Right lung (tissue), 10 donors: ENCODE results near the gene APPL2. TPM values are rescaled to one million over a fixed set of nuclear protein-coding genes. Genes with fewer than 3 reads are reported as not detected.

Source experiments
- DNase-seq, 2 donors: peaks; one replicate each; pipeline ENCODE4 v3.0.0-alpha.2; 2013
- long read RNA-seq, 8 donors: transcript quantifications; one replicate each; lab custom pipeline, GENCODE V29; 2026
- polyA plus RNA-seq, 5 donors: library from polyadenylated mRNA; unstranded; fragments of 120-200 nt; gene quantifications; one replicate each; pipeline versions ENCODE4 v1.2.1 to v1.2.3, GENCODE V29; 2013; ENCODE audit warnings: inconsistent platforms in 1 of 5, low replicate concordance in 1 of 5; ENCODE audit not compliant: insufficient read length in 5 of 5, insufficient read depth in 1 of 5

APPL2 gene
- polyA plus RNA-seq, result 10 to 100 TPM; 55.6 to 90.7 (median 84.7) TPM
- long read RNA-seq, donor 1, transcript APPL2-201 (21 exons, 3,239 nt), result major isoform, 8 of 10 reads
- long read RNA-seq, donor 1, partial matches to known transcripts, result 0 of 10 reads
- long read RNA-seq, donor 1, other reads (novel, unspliced or antisense), result 0 of 10 reads
- long read RNA-seq, donor 2, partial matches to known transcripts, result 0 of 2 reads
- long read RNA-seq, donor 2, other reads (novel, unspliced or antisense), result 0 of 2 reads
- long read RNA-seq, donor 3, partial matches to known transcripts, result 0 of 4 reads
- long read RNA-seq, donor 3, other reads (novel, unspliced or antisense), result 0 of 4 reads
- long read RNA-seq, donor 4, partial matches to known transcripts, result 0 of 2 reads
- long read RNA-seq, donor 4, other reads (novel, unspliced or antisense), result 0 of 2 reads
- long read RNA-seq, donor 5, partial matches to known transcripts, result 5 of 11 reads
- long read RNA-seq, donor 5, other reads (novel, unspliced or antisense), result 0 of 11 reads
- long read RNA-seq, donor 6, transcript APPL2-201 (21 exons, 3,239 nt), result major isoform, 6 of 6 reads
- long read RNA-seq, donor 6, partial matches to known transcripts, result 0 of 6 reads
- long read RNA-seq, donor 6, other reads (novel, unspliced or antisense), result 0 of 6 reads
- long read RNA-seq, donor 7, partial matches to known transcripts, result 0 of 5 reads
- long read RNA-seq, donor 7, other reads (novel, unspliced or antisense), result 0 of 5 reads
- long read RNA-seq, donor 8, result 0 reads

GRCh38 chr12:105235732-105236476 lies at the start of gene APPL2:
TSS of gene APPL2 (minus strand) at chr12:105236174. CDS start at chr12:105236012, 162 bp downstream.
- DNase-seq, result peak; percentile 89 to 90

GRCh38 chr12:105285378-105285777 lies 49.4 kb upstream of the APPL2 start:
- DNase-seq, result no peak

- DNase-seq, result no peak
These were observed 45.7 kb upstream of the APPL2 start for GRCh38 chr12:105281694-105282049.

- no peak for DNase-seq
These were observed 45.2 kb upstream of the APPL2 start for GRCh38 chr12:105280966-105281693.

- DNase-seq, result no peak
These were observed 43.6 kb upstream of the APPL2 start for GRCh38 chr12:105279460-105280056.

GRCh38 chr12:105278043-105278697 lies 42.2 kb upstream of the APPL2 start:
- no peak for DNase-seq

- no peak for DNase-seq
These were observed 40.2 kb upstream of the APPL2 start for GRCh38 chr12:105275997-105276733.

GRCh38 chr12:105274571-105274970 lies 38.6 kb upstream of the APPL2 start:
- DNase-seq, result no peak

- no peak for DNase-seq
These were observed 37.6 kb upstream of the APPL2 start for GRCh38 chr12:105273601-105274000.

- no peak for DNase-seq
These were observed 36.9 kb upstream of the APPL2 start for GRCh38 chr12:105272814-105273416.

- no peak for DNase-seq
These were observed 36.2 kb upstream of the APPL2 start for GRCh38 chr12:105272152-105272551.

GRCh38 chr12:105271364-105271763 lies 35.4 kb upstream of the APPL2 start:
- DNase-seq, result no peak

GRCh38 chr12:105270671-105271255 lies 34.8 kb upstream of the APPL2 start:
- no peak for DNase-seq

- no peak for DNase-seq
These were observed 31.7 kb upstream of the APPL2 start for GRCh38 chr12:105267711-105268110.

GRCh38 chr12:105264771-105265170 lies 28.8 kb upstream of the APPL2 start:
- no peak for DNase-seq

GRCh38 chr12:105262461-105263184 lies 26.6 kb upstream of the APPL2 start:
- no peak for DNase-seq

GRCh38 chr12:105261010-105261409 lies 25.0 kb upstream of the APPL2 start:
- no peak for DNase-seq

GRCh38 chr12:105259226-105259625 lies 23.3 kb upstream of the APPL2 start:
- DNase-seq, result no peak
